Skeletal muscle satellite cell (primary cell): Measurements from ENCODE around the gene RLF.

ENCODE experiments used
- H3K27me3 ChIP-seq: 2 replicates; pipeline ENCODE4 v1.7.0; 2013; ENCODE audit warnings: low read length; ENCODE audit not compliant: control insufficient read depth, insufficient read depth
- H3K36me3 ChIP-seq: 2 replicates; pipeline ENCODE4 v1.7.0; 2013; ENCODE audit warnings: mild to moderate bottlenecking, control low read depth, low read length; ENCODE audit not compliant: insufficient read depth
- H3K4me1 ChIP-seq: 2 replicates; pipeline ENCODE4 v1.7.0; 2013; ENCODE audit warnings: low read length; ENCODE audit not compliant: control insufficient read depth, insufficient read depth
- H3K4me2 ChIP-seq: 2 replicates; pipeline ENCODE4 v1.7.0; 2013; ENCODE audit warnings: mild to moderate bottlenecking, low read length
- H3K4me3 ChIP-seq: 2 replicates; pipeline ENCODE4 v1.7.0; 2013; ENCODE audit warnings: low read length
- H3K9ac ChIP-seq: 2 replicates; pipeline ENCODE4 v1.7.0; 2013; ENCODE audit warnings: mild to moderate bottlenecking, low read depth, low read length, moderate library complexity
- H3K9me3 ChIP-seq: replicated peaks from 2 replicates; pipeline ENCODE4 v1.7.0; 2013; ENCODE audit warnings: mild to moderate bottlenecking, control low read depth, low read length

Gene RLF

GRCh38 chr1:40141878-40142535 is 19.2 kb upstream of the RLF start:
- H3K27me3 ChIP-seq, result peaks cover 39% of the 10 kb centered on the region
- H3K9ac ChIP-seq, result no peak overlapping the region
- no peak overlapping the region for H3K4me3 ChIP-seq
- H3K4me1 ChIP-seq, result peaks cover 2% of the 10 kb centered on the region
- H3K36me3 ChIP-seq, result no peaks in the 10 kb centered on the region
- no peaks in the 10 kb centered on the region for H3K9me3 ChIP-seq
- H3K4me2 ChIP-seq, result no peak overlapping the region

- Histone ChIP-seq H3K4me1 (peaks cover 2% of the 10 kb centered on the region), H3K9me3 (no peaks in the 10 kb centered on the region), H3K4me2 (no peak overlapping the region), H3K27me3 (peaks cover 55% of the 10 kb centered on the region), H3K36me3 (no peaks in the 10 kb centered on the region), H3K4me3 (no peak overlapping the region), H3K9ac (no peak overlapping the region)
These were observed 17.2 kb upstream of the RLF start for GRCh38 chr1:40143891-40144575.

GRCh38 chr1:40151457-40152079 is 9.6 kb upstream of the RLF start:
- Histone ChIP-seq H3K4me1 (no peaks in the 10 kb centered on the region), H3K36me3 (no peaks in the 10 kb centered on the region), H3K27me3 (peaks cover 54% of the 10 kb centered on the region), H3K9ac (no peak overlapping the region), H3K4me3 (no peak overlapping the region), H3K9me3 (no peaks in the 10 kb centered on the region), H3K4me2 (no peak overlapping the region)

DNA sequence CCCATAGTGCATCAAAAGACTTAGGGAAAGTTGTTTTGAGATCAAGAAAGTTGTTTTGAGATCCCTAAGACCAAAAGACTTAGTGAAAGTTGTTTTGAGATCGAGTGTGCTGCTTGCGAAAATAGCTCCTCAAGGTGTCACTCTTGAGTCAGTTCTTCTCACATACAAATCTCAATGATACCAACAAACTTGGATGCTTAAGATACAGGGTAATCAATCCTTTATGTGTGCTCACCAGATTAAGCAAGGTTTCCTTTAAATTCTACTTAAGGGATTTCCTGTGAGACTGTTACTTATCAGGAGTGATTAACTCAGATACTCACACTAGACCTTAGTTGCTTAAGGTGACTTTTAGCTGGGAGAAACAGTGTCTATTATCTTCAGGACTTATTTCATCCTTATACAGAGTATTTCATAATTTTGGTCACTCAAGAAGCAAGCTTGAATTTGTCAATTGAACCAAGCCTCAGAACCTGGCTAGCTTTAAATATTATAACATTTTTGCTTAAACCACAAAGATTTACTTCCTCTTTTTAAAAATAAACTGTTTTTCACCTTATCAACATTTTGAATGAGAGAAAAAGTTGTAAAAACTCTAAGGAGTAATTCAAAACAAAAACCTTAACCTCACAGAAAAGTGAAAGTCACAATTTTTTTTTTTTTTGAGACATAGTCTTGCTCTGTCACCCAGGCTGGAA is 8.0 kb upstream of the RLF start:
- no peak overlapping the region for H3K9ac ChIP-seq
- H3K4me3 ChIP-seq, result no peak overlapping the region
- H3K4me1 ChIP-seq, result no peaks in the 10 kb centered on the region
- peaks cover 48% of the 10 kb centered on the region for H3K27me3 ChIP-seq
- H3K36me3 ChIP-seq, result no peaks in the 10 kb centered on the region
- H3K4me2 ChIP-seq, result peak overlapping the region; percentile 47
- no peaks in the 10 kb centered on the region for H3K9me3 ChIP-seq

GRCh38 chr1:40155135-40155534 is 6.1 kb upstream of the RLF start:
- H3K27me3 ChIP-seq, result peaks cover 39% of the 10 kb centered on the region
- H3K9me3 ChIP-seq, result no peaks in the 10 kb centered on the region
- no peak overlapping the region for H3K9ac ChIP-seq
- H3K4me3 ChIP-seq, result no peak overlapping the region
- H3K4me2 ChIP-seq, result no peak overlapping the region
- H3K36me3 ChIP-seq, result no peaks in the 10 kb centered on the region
- no peaks in the 10 kb centered on the region for H3K4me1 ChIP-seq

- H3K4me2 ChIP-seq, result no peak overlapping the region
- no peaks in the 10 kb centered on the region for H3K9me3 ChIP-seq
- peaks cover 3% of the 10 kb centered on the region for H3K4me1 ChIP-seq
- no peak overlapping the region for H3K4me3 ChIP-seq
- no peak overlapping the region for H3K9ac ChIP-seq
- H3K27me3 ChIP-seq, result peaks cover 39% of the 10 kb centered on the region
- H3K36me3 ChIP-seq, result no peaks in the 10 kb centered on the region
These were observed 5.3 kb upstream of the RLF start for GRCh38 chr1:40155910-40156309.

DNA sequence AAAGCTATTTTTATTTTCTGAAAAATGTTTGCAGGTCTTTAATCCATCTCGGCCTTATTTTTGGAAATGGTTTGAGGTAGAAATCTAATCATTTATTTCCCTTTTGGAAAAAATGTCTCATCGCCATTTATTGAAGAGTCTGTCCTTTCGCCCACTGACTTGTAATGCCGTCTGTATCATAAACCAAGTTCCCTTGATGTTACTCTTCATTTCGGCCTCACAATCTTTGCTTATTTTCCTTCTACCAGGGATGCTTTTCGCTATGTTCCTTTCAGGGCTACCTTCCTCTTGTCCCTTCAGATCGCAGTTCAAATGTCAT is 422 bp upstream of the RLF start:
- H3K36me3 ChIP-seq, result no peaks in the 10 kb centered on the region
- no peaks in the 10 kb centered on the region for H3K9me3 ChIP-seq
- H3K4me2 ChIP-seq, result peak overlapping the region; percentile 84
- peak overlapping the region; percentile 99 for H3K9ac ChIP-seq
- H3K27me3 ChIP-seq, result peaks cover 18% of the 10 kb centered on the region
- H3K4me3 ChIP-seq, result peak overlapping the region; percentile 96
- peaks cover 13% of the 10 kb centered on the region for H3K4me1 ChIP-seq

DNA sequence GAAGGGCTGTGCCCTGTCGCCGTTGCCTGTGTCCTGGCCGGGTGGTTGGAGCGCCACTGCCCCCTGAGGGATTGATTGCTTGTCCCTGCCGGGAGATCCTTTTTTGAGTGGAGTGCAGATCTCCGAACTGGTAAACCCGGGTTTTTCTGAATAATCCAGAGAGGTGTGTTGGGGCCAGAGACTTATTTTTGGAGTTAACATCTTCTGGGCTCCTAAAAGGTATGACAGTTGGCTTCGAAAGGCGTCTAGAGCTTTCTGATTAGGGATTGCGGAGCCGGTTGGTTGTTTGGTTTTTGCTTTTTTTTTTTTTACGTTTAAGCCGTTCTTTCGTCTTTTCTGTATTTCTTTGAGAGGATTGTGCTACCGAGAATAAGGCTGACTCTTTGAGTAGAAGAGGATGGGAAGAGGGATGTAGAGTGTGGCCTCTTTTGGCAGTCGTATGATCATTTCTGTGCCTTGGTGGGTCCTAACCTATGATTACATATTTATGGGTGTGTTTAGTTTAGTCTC is 756 bp downstream of the RLF start:
- H3K4me2 ChIP-seq, result peak overlapping the region; percentile 84
- H3K36me3 ChIP-seq, result no peaks in the 10 kb centered on the region
- H3K9ac ChIP-seq, result peak overlapping the region; percentile 99
- H3K27me3 ChIP-seq, result peaks cover 6% of the 10 kb centered on the region
- H3K9me3 ChIP-seq, result no peaks in the 10 kb centered on the region
- H3K4me3 ChIP-seq, result peak overlapping the region; percentile 96
- H3K4me1 ChIP-seq, result peaks cover 13% of the 10 kb centered on the region

DNA sequence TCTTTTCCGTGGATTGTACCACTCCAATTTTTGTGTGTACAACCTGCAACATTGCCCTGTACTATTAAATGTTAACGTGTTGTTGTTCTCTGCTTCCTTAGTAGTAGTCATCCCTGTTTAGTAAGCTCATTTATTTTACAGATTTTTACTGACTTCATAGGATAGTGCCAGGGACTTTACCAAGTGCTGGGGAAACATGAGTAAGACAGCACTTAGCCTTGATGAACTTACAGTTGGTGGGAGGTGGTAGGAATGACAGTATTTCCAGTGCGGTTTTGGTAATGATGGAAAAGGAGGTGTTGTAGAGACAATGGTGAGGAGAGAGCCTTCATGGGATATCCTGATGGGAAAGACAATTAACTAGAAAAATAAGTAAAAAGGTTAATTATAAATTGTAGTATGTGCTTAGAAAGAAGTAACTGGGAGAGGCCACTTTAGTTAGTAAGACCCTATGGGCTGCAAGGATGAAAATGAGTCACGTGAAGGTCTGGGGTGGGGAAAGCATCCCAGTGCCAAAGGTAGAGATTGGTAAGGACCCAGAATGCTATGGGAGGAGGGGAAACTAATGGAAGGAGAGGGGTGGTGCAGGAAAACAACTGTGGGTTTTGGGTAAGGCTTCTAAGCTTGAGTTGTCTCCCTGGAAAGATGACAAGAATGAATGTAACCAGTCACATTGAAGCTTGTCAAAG is 1.7 kb downstream of the RLF start:
- H3K36me3 ChIP-seq, result no peaks in the 10 kb centered on the region
- H3K9ac ChIP-seq, result peak overlapping the region; percentile 99
- H3K9me3 ChIP-seq, result no peaks in the 10 kb centered on the region
- H3K4me2 ChIP-seq, result peak overlapping the region; percentile 84
- peak overlapping the region; percentile 96 for H3K4me3 ChIP-seq
- H3K27me3 ChIP-seq, result no peaks in the 10 kb centered on the region
- H3K4me1 ChIP-seq, result peaks cover 13% of the 10 kb centered on the region

DNA sequence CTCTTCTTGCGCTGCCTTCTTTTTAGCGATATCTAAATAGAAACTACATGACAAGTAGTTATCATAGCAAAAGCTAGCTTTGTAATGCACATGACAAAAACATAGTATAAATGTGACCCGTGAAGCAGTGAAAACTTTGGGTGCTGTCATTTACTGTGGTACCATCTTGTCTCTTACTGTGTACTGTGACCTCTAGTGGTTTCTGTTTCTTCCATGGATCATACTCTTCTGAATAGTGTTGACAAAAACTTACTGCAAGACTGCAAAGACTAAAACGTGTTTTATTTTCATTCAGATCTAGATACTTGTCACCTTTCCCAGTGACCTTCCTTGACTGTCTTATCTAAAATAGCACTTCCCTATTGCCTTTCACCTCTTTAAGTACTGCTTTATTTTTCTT is 6.1 kb downstream of the RLF start:
- Histone ChIP-seq H3K27me3 (no peaks in the 10 kb centered on the region), H3K4me2 (no peak overlapping the region), H3K4me1 (peaks cover 9% of the 10 kb centered on the region), H3K9ac (no peak overlapping the region), H3K9me3 (no peaks in the 10 kb centered on the region), H3K36me3 (no peaks in the 10 kb centered on the region), H3K4me3 (no peak overlapping the region)

GRCh38 chr1:40171036-40171435 is 9.8 kb downstream of the RLF start:
- Histone ChIP-seq H3K27me3 (no peaks in the 10 kb centered on the region), H3K9me3 (no peaks in the 10 kb centered on the region), H3K36me3 (no peaks in the 10 kb centered on the region), H3K4me3 (no peak overlapping the region), H3K9ac (no peak overlapping the region), H3K4me1 (no peaks in the 10 kb centered on the region), H3K4me2 (no peak overlapping the region)
